Epithelial cell of proximal tubule (primary cell): ENCODE measurements around the gene PRR5L. TPM values are rescaled to one million over a fixed set of nuclear protein-coding genes. Genes with fewer than 3 reads are reported as not detected.

Source experiments
- DNase-seq: peaks from one replicate; pipeline ENCODE4 v3.0.0-alpha.2; 2011; ENCODE audit warnings: low read depth
- H3K4me3 ChIP-seq: 2 replicates; pipeline ENCODE4 v1.5.1; 2011; ENCODE audit warnings: low read depth, mild to moderate bottlenecking, low read length
- CTCF ChIP-seq: conservative IDR thresholded peaks from 2 replicates; pipeline ENCODE4 v1.5.1; 2012; ENCODE audit warnings: low read depth, mild to moderate bottlenecking, low read length
- total RNA-seq: library from RNA; depleted of rRNA; stranded (reverse); fragments of >200 nt; gene quantifications from 2 replicates; pipeline ENCODE4 v1.2.3, GENCODE V29; 2015

The PRR5L gene
- total RNA-seq, 1 donor from 2014 or later = 5.9 TPM

GRCh38 chr11:36455658-36456111 is 159.6 kb downstream of the PRR5L start:
- no peak for TF ChIP-seq CTCF
- no peak for DNase-seq

DNA sequence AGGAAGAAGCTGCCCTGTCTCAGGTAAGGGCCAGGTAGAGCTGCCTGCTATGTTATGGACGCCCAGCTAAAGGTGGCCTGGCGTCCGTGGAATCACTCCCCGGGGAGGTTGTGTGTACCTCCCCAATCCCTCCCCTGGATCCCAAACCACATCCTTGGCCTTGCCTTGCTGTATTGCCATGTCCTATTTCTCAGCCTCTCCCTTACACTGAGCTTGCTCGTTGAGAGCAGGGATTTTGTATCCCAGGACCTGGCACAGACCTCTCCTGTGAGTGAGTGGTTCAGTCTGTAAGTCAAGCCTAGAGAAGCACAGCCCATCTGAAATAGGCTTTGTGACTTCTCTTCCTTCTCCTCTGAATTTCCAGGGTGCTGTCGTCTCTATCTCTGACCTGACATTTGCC is 160.1 kb downstream of the PRR5L start:
- no peak overlapping the region for H3K4me3 ChIP-seq
- no peak for DNase-seq
- TF ChIP-seq CTCF = no peak

More at GRCh38 chr11:36455658-36456111, 159.6 kb downstream of the PRR5L start:
- H3K4me3 ChIP-seq = no peak overlapping the region

- no peak overlapping the region for H3K4me3 ChIP-seq
- no peak for TF ChIP-seq CTCF
- no peak for DNase-seq
These were observed 162.2 kb downstream of the PRR5L start for GRCh38 chr11:36458129-36458915.

- H3K4me3 ChIP-seq = no peak overlapping the region
- DNase-seq = no peak
- no peak for TF ChIP-seq CTCF
These were observed 163.0 kb downstream of the PRR5L start for GRCh38 chr11:36459046-36459445.

DNA sequence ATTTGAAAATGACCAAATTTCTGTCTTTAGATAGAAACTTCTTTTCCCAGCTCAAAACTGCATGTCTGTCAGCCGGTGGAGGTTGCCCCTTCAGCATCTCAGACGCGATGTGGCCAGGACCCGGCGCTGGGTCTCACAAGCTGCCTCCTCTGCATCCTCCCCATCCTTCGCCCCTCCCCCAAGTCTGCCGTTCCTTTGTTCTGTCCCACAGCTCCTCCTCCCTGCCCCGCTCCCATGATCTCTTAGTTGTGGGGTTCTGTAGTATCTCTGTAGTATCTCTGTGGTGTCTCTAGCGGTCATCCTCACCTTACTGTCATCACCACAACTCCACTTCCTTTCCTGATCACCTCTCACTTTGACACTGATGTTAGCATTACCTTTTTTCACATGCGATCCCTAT is 164.1 kb downstream of the PRR5L start:
- no peak for TF ChIP-seq CTCF
- H3K4me3 ChIP-seq = no peak overlapping the region
- DNase-seq = no peak

DNA sequence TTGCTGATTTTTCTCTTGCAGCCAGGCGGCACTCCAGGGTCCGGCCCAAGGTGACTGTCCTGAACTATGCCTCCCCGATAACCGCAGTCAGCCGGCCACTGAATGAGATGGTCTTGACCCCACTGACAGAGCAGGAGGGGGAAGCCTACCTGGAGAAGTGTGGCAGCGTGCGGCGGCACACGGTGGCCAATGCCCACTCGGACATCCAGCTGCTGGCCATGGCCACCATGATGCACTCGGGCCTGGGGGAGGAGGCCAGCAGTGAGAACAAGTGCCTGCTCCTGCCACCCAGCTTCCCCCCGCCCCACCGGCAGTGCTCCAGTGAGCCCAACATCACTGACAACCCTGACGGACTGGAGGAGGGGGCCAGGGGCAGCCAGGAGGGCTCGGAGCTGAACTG is 166.2 kb downstream of the PRR5L start:
- DNase-seq = no peak
- no peak for TF ChIP-seq CTCF
- no peak overlapping the region for H3K4me3 ChIP-seq

- no peak for DNase-seq
- TF ChIP-seq CTCF = no peak
- H3K4me3 ChIP-seq = no peak overlapping the region
These were observed 167.7 kb downstream of the PRR5L start for GRCh38 chr11:36463781-36464180.
